Epithelial cell of proximal tubule (primary cell): Measurements from ENCODE around the gene PPP1R10. TPM values are rescaled to one million over a fixed set of nuclear protein-coding genes. Genes with fewer than 3 reads are reported as not detected.

Experiments used
- DNase-seq: peaks from one replicate; pipeline ENCODE4 v3.0.0-alpha.2; 2011; ENCODE audit warnings: low read depth
- H3K4me3 ChIP-seq: 2 replicates; pipeline ENCODE4 v1.5.1; 2011; ENCODE audit warnings: low read depth, mild to moderate bottlenecking, low read length
- CTCF ChIP-seq: conservative IDR thresholded peaks from 2 replicates; pipeline ENCODE4 v1.5.1; 2012; ENCODE audit warnings: low read depth, mild to moderate bottlenecking, low read length
- total RNA-seq: library from RNA; depleted of rRNA; stranded (reverse); fragments of >200 nt; gene quantifications from 2 replicates; pipeline ENCODE4 v1.2.3, GENCODE V29; 2015

The PPP1R10 gene
- total RNA-seq, 1 donor from 2014 or later = 19.6 TPM

GRCh38 chr6:30613251-30614043 is 3.6 kb downstream of the PPP1R10 start:
- no peak for TF ChIP-seq CTCF
- no peak for DNase-seq
- no peak overlapping the region for H3K4me3 ChIP-seq

- TF ChIP-seq CTCF = no peak
- DNase-seq = no peak
- H3K4me3 ChIP-seq = no peak overlapping the region
Measured at GRCh38 chr6:30612687-30613248, 4.3 kb downstream of the PPP1R10 start.

GRCh38 chr6:30612213-30612612 is 4.8 kb downstream of the PPP1R10 start:
- no peak overlapping the region for H3K4me3 ChIP-seq
- DNase-seq = no peak
- peak; percentile 51 for TF ChIP-seq CTCF

GRCh38 chr6:30611856-30612194 is 5.2 kb downstream of the PPP1R10 start:
- H3K4me3 ChIP-seq = no peak overlapping the region
- no peak for TF ChIP-seq CTCF
- DNase-seq = no peak

- no peak for TF ChIP-seq CTCF
- DNase-seq = no peak
- no peak overlapping the region for H3K4me3 ChIP-seq
Measured at GRCh38 chr6:30611150-30611855, 5.7 kb downstream of the PPP1R10 start.

- no peak for DNase-seq
- no peak overlapping the region for H3K4me3 ChIP-seq
- no peak for TF ChIP-seq CTCF
Measured at GRCh38 chr6:30610065-30610464, 7.0 kb downstream of the PPP1R10 start.

GRCh38 chr6:30603961-30604360 is 13.1 kb downstream of the PPP1R10 start:
- no peak for DNase-seq
- no peak for TF ChIP-seq CTCF
- no peak overlapping the region for H3K4me3 ChIP-seq
